AG10803 (cell line): Measurements from ENCODE around the gene SLC35F3.
A peak's percentile ranks its signal among the peaks of the same experiment; 100 is the strongest.
"Not testable (repeated sequence)": the region's sequence is repeated elsewhere in the genome, so short reads cannot be mapped to it uniquely, and the experiment has no call there.

Experiments used
- DNase-seq: peaks from one replicate; pipeline ENCODE4 v3.0.0; 2010; ENCODE audit warnings: low read depth
- H3K4me3 ChIP-seq: 2 replicates; pipeline ENCODE4 v1.5.1; 2011; ENCODE audit warnings: mild to moderate bottlenecking, low read length, control low read depth
- CTCF ChIP-seq: conservative IDR thresholded peaks from 2 replicates; pipeline ENCODE4 v1.5.1; 2011; ENCODE audit warnings: mild to moderate bottlenecking, low read length, control low read depth, inconsistent platforms

Gene SLC35F3

GRCh38 chr1:234200566-234200965 is 296.1 kb downstream of the SLC35F3 start:
- DNase-seq = no peak
- no peak overlapping the region for H3K4me3 ChIP-seq
- TF ChIP-seq CTCF = no peak

- DNase-seq = no peak
- no peak for TF ChIP-seq CTCF
- H3K4me3 ChIP-seq = no peak overlapping the region
Observed at GRCh38 chr1:234201600-234201999, 297.1 kb downstream of the SLC35F3 start.

GRCh38 chr1:234205966-234206365 is 301.5 kb downstream of the SLC35F3 start:
- no peak for DNase-seq

GRCh38 chr1:234206651-234207284 is 302.3 kb downstream of the SLC35F3 start:
- H3K4me3 ChIP-seq = no peak overlapping the region
- no peak for TF ChIP-seq CTCF
- DNase-seq = peak; percentile 86

More at GRCh38 chr1:234205966-234206365, 301.5 kb downstream of the SLC35F3 start:
- no peak overlapping the region for H3K4me3 ChIP-seq
- TF ChIP-seq CTCF = no peak

GRCh38 chr1:234208351-234208750 is 303.9 kb downstream of the SLC35F3 start:
- no peak for TF ChIP-seq CTCF

GRCh38 chr1:234208791-234209190 is 304.3 kb downstream of the SLC35F3 start:
- no peak for TF ChIP-seq CTCF
- H3K4me3 ChIP-seq = no peak overlapping the region
- DNase-seq = peak; percentile 36

More at GRCh38 chr1:234208351-234208750, 303.9 kb downstream of the SLC35F3 start:
- no peak overlapping the region for H3K4me3 ChIP-seq
- no peak for DNase-seq

GRCh38 chr1:234210429-234210828 is 306.0 kb downstream of the SLC35F3 start:
- H3K4me3 ChIP-seq, DNase-seq: not testable (repeated sequence)

GRCh38 chr1:234211855-234212254 is 307.4 kb downstream of the SLC35F3 start:
- DNase-seq, H3K4me3 ChIP-seq: not testable (repeated sequence)
